ENCODE results near the gene RIN3. TPM values are rescaled to one million over a fixed set of nuclear protein-coding genes. Genes with fewer than 3 reads are reported as not detected.

The RIN3 gene
- total RNA-seq, 1 donor from 2014 or later = 2.9 TPM

- Histone ChIP-seq H3K4me3 (ENCODE audit: low read depth, low read length) (no peak overlapping the region), H3K27me3 (ENCODE audit: control insufficient read depth, insufficient read depth, low read length) (no peaks in the 10 kb centered on the region), H3K36me3 (ENCODE audit: control insufficient read depth, insufficient read depth, low read length) (no peaks in the 10 kb centered on the region)
- TF ChIP-seq, protein P1, sequence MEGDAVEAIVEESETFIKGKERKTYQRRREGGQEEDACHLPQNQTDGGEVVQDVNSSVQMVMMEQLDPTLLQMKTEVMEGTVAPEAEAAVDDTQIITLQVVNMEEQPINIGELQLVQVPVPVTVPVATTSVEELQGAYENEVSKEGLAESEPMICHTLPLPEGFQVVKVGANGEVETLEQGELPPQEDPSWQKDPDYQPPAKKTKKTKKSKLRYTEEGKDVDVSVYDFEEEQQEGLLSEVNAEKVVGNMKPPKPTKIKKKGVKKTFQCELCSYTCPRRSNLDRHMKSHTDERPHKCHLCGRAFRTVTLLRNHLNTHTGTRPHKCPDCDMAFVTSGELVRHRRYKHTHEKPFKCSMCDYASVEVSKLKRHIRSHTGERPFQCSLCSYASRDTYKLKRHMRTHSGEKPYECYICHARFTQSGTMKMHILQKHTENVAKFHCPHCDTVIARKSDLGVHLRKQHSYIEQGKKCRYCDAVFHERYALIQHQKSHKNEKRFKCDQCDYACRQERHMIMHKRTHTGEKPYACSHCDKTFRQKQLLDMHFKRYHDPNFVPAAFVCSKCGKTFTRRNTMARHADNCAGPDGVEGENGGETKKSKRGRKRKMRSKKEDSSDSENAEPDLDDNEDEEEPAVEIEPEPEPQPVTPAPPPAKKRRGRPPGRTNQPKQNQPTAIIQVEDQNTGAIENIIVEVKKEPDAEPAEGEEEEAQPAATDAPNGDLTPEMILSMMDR (IDR thresholded peaks at IDR 0.05; ENCODE audit: insufficient read depth, low read length, severe bottlenecking) = no peak
- DNase-seq (ENCODE audit: low read depth) (no peak), FAIRE-seq (no peak)
Measured at GRCh38 chr14:92549105-92549858, 35.7 kb downstream of the RIN3 start.

DNA sequence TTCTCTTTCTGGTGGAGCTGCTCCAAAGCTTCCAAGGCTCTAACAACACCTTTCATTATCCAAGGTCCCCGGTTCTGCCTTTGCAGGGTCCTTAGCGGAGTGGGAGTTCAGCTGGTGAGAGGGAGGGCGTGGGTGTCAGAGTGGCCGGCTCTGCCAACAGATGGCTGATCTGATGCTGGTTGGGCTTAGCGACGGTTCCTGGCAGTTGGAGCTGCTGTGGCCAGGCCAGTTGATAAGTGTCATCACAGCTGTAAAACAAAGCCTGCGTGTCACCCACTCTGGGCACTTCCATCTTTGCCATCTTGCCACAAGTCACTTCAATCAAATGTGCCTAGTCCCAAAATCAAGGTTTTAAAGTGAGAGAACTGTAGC lies 36.3 kb downstream of the RIN3 start:
- Histone ChIP-seq H3K36me3 (ENCODE audit: control insufficient read depth, insufficient read depth, low read length) (no peaks in the 10 kb centered on the region), H3K4me3 (ENCODE audit: low read depth, low read length) (no peak overlapping the region), H3K27me3 (ENCODE audit: control insufficient read depth, insufficient read depth, low read length) (no peaks in the 10 kb centered on the region)
- TF ChIP-seq, protein P1 (IDR thresholded peaks at IDR 0.05; ENCODE audit: insufficient read depth, low read length, severe bottlenecking) = no peak
- DNase-seq (ENCODE audit: low read depth) = no peak
- FAIRE-seq = no peak

- FAIRE-seq = no peak
- no peaks in the 10 kb centered on the region for H3K36me3 ChIP-seq (ENCODE audit: control insufficient read depth, insufficient read depth, low read length)
- TF ChIP-seq, protein P1 (IDR thresholded peaks at IDR 0.05; ENCODE audit: insufficient read depth, low read length, severe bottlenecking) = no peak
- DNase-seq (ENCODE audit: low read depth) = no peak
- H3K27me3 ChIP-seq (ENCODE audit: control insufficient read depth, insufficient read depth, low read length) = no peaks in the 10 kb centered on the region
- no peak overlapping the region for H3K4me3 ChIP-seq (ENCODE audit: low read depth, low read length)
Measured at GRCh38 chr14:92551044-92551841, 37.7 kb downstream of the RIN3 start.

GRCh38 chr14:92552066-92552465 lies 38.5 kb downstream of the RIN3 start:
- Histone ChIP-seq H3K4me3 (ENCODE audit: low read depth, low read length) (no peak overlapping the region), H3K36me3 (ENCODE audit: control insufficient read depth, insufficient read depth, low read length) (no peaks in the 10 kb centered on the region), H3K27me3 (ENCODE audit: control insufficient read depth, insufficient read depth, low read length) (no peaks in the 10 kb centered on the region)
- peak; percentile 13 for FAIRE-seq
- TF ChIP-seq, protein P1 (IDR thresholded peaks at IDR 0.05; ENCODE audit: insufficient read depth, low read length, severe bottlenecking) = no peak
- DNase-seq (ENCODE audit: low read depth) = no peak

GRCh38 chr14:92553438-92553837 lies 39.9 kb downstream of the RIN3 start:
- DNase-seq (ENCODE audit: low read depth) (no peak), FAIRE-seq (no peak)
- Histone ChIP-seq H3K36me3 (ENCODE audit: control insufficient read depth, insufficient read depth, low read length) (no peaks in the 10 kb centered on the region), H3K27me3 (ENCODE audit: control insufficient read depth, insufficient read depth, low read length) (no peaks in the 10 kb centered on the region), H3K4me3 (ENCODE audit: low read depth, low read length) (no peak overlapping the region)
- TF ChIP-seq, protein P1 (IDR thresholded peaks at IDR 0.05; ENCODE audit: insufficient read depth, low read length, severe bottlenecking) = no peak
